WI38 (cell line): ENCODE results near the gene CDR2.

ENCODE experiments used
- H3K4me3 ChIP-seq: 2 replicates; pipeline ENCODE4 v1.5.1; 2011; ENCODE audit warnings: low read depth, mild to moderate bottlenecking, control low read depth, low read length
- TF ChIP-seq, protein P1 (sequence below): IDR thresholded peaks from 2 replicates; pipeline ENCODE4 v1.5.1; 2012; ENCODE audit warnings: low read depth, mild to moderate bottlenecking, control low read depth, low read length

Gene CDR2

DNA sequence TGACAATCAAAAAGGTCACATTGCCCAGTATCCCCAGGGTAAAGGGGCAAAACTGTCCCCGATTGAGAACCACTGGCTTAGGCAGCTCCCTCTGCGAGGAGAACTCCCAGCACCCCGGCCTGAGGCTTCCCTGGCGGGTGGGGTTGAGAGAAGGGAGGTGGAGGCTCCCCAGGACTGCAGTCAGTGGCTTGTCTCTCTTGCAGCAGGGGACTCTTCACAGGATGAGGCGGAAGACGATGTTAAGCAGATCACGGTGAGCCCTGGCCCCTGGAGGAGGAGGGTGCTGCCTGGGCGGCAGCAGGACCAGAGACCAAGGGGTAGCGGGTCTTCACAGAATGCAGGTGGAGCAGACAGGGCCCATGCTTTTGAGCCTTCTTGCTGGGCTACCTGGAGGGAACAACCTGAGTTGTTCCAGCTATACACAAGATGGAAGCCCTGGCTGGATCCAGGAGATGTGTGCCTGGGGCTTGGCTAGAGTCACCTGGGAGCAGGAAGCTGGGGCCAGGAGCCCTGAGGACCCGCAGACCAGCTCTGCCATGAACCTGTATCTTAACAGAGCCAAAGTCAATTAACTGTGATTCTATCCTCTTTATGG is 60.4 kb downstream of the CDR2 start:
- TF ChIP-seq, protein P1, sequence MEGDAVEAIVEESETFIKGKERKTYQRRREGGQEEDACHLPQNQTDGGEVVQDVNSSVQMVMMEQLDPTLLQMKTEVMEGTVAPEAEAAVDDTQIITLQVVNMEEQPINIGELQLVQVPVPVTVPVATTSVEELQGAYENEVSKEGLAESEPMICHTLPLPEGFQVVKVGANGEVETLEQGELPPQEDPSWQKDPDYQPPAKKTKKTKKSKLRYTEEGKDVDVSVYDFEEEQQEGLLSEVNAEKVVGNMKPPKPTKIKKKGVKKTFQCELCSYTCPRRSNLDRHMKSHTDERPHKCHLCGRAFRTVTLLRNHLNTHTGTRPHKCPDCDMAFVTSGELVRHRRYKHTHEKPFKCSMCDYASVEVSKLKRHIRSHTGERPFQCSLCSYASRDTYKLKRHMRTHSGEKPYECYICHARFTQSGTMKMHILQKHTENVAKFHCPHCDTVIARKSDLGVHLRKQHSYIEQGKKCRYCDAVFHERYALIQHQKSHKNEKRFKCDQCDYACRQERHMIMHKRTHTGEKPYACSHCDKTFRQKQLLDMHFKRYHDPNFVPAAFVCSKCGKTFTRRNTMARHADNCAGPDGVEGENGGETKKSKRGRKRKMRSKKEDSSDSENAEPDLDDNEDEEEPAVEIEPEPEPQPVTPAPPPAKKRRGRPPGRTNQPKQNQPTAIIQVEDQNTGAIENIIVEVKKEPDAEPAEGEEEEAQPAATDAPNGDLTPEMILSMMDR, result no peak
- no peak overlapping the region for H3K4me3 ChIP-seq

DNA sequence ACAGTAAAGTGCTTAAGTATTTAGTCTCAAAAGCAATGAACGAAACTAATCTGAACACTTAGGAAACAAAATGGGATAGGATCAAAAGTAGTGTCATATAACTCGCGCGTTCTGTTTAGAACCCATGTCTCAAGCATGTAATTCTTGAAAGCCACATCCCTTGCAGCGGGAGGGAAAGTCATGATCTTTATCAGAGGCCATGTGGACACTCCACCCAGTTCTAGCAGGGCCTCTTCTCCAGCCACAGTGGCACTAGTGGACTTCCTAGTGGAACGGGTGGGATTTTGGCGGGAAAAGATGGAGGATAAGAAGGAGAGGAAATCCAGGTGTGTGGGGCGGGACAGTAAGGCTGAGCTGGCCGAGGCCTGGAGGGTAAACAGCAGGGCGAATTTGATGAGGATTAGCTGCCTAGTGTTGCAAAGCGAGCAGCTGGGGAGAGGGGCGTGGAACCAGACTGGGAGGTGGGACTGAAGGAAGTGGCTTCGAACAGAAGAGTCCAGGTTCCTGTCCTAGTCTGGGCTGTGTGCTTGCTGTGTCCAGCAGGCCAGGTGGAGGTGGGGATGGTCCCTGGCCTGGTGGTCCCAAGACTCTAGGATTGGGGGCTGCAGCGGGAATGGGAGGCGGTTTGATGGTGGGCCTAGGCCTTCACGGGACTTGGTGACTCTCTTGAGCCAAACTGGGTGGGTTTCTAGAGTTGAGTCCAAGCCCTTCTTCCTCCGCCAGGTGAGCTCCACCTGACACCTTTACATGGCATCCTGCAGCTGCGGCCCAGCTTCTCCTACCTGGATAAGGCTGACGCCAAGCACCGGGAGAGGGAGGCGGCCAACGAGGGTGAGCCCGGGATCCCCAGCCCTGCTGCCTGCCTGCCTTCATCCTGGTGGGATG is 61.3 kb downstream of the CDR2 start:
- TF ChIP-seq, protein P1, result no peak

DNA sequence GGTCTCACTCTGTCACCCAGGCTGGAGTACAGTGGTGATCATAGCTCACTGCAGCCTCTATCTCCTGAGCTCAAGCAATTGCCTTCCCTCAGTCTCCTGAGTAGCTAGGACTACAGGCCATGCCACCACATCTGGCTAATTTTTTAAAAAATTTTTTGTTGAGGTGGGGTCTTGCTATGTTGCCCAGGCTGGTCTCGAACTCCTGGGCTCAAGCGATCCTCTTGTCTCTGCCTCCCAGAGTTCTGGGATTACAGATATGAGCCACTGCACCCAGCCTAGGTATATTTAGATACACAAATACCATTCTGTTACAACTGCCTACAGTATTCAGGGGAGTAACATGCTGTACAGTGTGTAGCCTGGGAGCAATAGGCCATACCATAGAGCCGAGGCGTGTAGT is 62.9 kb downstream of the CDR2 start:
- no peak overlapping the region for H3K4me3 ChIP-seq
- TF ChIP-seq, protein P1, result no peak

More for the DNA sequence above, 61.3 kb downstream of the CDR2 start:
- H3K4me3 ChIP-seq, result no peak overlapping the region

DNA sequence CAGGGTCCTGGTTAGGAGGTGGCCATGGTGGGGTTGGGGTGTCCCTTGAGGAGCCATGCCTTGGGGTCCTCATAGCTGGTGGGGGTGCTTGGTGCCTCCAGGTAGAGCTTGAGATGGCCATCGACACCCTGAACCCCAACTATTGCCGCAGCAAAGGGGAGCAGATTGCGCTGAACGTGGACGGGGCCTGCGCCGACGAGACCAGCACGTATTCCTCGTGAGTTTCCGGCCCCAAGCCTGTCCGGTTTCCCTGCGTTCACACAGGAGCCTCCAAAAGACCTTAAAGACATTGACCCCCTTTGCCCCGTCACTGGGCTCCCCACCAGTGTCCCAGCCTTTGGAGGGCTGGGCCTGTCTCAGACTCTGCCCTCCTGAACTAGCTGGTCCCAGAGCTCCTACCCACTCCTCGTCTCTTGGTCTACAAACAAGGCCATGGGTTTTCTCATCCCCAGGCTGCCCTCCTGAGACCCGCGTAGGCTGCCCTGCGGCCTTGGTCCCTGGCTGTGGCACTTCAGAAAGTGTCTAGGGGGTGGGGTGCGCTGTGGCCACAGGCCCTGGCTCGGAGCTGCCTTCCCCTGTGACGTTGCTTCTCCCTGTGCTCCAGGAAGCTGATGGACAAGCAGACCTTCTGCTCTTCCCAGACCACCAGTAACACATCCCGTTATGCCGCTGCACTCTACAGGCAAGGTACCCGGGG is 65.4 kb downstream of the CDR2 start:
- H3K4me3 ChIP-seq, result no peak overlapping the region
- TF ChIP-seq, protein P1, result no peak

DNA sequence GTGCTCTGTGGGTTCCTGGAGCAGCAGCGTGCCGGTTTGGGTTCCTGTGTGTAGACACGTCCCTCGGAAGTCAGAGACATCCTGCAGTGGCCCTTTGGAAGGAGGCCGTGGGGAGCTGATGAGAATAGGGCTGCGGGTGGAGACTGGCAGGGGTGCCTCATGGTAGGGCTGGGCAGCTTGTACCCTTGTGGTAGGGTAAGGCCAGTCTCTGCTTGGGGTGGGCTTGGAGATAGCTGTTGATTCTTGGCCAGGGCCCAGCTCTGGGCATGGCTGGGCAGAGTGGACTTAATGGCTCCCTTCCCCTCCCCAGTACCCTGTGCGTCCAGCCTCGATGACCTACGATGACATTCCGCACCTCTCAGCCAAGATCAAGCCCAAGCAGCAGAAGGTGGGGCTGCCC is 66.6 kb downstream of the CDR2 start:
- TF ChIP-seq, protein P1, result no peak
- no peak overlapping the region for H3K4me3 ChIP-seq

DNA sequence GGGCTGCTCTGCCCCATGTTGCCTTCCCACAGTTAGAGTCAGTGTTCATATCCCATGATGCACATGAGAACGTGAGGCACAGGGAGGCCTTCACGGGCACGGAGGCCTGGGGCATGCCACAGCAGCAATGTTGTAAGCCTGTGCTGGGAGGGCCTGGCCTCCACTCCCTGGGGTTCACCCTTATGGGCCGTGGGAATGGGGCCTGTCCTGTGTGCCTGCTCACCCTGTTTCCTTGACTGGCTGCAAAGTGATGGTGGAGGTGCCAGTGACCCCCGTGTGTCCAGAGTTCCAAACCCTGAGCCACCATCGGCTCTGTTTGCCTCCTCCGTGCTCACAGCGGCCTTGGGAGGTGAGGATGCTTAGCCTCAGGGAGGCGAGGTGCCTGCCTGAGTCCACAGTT is 67.6 kb downstream of the CDR2 start:
- H3K4me3 ChIP-seq, result no peak overlapping the region
- TF ChIP-seq, protein P1, result no peak

DNA sequence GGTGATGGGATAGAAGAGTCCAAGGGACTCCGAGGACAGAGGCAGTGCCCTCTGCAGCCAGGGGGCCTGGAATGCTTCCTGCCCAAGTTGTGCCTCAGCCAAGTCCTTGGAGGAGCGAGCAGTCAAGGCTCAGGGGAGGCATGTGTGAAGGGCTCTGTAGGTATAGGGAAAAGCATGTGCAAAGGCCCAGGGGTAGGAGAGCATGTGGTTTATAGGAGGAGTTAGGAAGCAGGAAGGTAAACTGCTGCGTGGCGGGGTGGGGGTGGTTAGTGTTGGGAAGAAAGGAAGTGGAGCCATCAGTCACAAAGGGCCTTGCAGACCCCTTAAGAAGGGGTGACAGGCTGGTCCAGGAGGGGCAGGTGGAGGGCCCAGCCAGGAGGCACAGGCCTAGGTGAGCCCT is 70.0 kb downstream of the CDR2 start:
- H3K4me3 ChIP-seq, result no peak overlapping the region
- TF ChIP-seq, protein P1, result no peak
